ENCODE measurements around the gene LSM10.

LSM10 gene

DNA sequence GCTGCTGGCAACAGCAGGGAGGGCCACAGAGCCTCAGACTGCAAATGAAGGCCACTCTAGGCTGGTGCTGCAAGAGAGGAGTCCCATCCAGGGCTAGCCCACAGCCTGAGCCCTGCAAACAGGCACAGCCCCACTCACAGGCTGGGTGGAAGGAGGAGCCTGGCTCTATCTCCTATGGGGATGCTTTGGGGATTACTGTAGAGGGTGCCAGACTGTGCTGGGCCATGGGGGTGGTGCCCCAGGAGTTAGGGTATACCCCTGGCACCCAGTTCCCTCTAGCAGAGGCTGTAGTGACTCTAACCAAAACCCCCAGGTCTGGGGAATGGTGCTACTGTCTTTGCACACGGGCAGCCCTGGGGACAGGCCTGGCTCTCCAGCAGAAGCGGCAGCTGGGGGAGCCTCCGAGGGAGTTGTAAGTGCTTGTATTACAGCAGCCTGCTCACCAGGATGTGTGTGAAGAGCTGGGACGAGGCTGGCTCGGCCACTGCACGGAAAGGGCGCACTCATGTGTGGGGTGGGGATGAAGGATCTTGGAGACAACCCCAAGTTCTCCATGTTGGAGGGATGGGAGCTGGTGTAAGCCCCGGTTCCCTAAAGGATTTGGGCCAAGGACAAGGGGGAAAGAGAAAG, 50.9 kb downstream of the LSM10 start:
- TF ChIP-seq, protein P1, sequence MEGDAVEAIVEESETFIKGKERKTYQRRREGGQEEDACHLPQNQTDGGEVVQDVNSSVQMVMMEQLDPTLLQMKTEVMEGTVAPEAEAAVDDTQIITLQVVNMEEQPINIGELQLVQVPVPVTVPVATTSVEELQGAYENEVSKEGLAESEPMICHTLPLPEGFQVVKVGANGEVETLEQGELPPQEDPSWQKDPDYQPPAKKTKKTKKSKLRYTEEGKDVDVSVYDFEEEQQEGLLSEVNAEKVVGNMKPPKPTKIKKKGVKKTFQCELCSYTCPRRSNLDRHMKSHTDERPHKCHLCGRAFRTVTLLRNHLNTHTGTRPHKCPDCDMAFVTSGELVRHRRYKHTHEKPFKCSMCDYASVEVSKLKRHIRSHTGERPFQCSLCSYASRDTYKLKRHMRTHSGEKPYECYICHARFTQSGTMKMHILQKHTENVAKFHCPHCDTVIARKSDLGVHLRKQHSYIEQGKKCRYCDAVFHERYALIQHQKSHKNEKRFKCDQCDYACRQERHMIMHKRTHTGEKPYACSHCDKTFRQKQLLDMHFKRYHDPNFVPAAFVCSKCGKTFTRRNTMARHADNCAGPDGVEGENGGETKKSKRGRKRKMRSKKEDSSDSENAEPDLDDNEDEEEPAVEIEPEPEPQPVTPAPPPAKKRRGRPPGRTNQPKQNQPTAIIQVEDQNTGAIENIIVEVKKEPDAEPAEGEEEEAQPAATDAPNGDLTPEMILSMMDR (IDR thresholded peaks at IDR 0.05; ENCODE audit: insufficient read depth, low read depth, low read length, missing control alignments), result no peak
- no peak overlapping the region for H3K4me3 ChIP-seq (ENCODE audit: low read depth, low read length)
- no peak for DNase-seq (ENCODE audit: low read depth)

DNA sequence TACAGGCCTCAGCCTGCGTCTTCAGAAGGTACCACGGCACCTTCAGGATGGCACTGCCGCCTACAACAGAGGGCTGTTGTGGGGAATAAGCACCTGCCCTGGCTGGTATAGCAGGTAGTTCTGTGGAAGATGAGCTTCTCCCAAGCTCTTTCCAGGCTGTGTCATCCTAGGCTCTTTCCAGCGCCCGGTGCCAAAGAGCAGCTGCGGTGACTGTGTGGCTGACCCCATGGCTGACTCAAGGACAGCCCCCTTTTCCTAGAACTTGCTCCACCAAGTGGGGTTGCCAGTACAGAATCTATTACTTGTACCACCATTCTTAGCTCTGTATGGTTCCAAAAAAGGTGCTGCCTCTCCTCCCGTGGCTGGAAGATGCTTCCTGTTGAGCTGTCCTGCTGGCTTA, 52.4 kb downstream of the LSM10 start:
- TF ChIP-seq, protein P1 (IDR thresholded peaks at IDR 0.05; ENCODE audit: insufficient read depth, low read depth, low read length, missing control alignments), result no peak
- no peak for DNase-seq (ENCODE audit: low read depth)
- no peak overlapping the region for H3K4me3 ChIP-seq (ENCODE audit: low read depth, low read length)

DNA sequence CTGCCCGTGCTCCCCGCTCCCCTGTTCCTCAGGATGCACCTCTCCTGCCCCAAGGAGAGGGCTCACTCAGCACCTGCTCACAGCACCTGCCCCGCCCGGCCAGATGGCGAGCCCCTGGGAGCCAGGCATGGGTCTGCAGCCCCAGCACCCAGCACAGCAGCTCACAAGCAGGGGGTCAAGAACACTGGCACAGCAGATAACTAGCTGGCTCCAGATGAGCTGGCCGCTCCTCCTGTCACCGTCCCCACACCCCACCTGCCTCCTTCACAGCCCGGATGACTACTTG, 53.4 kb downstream of the LSM10 start:
- no peak overlapping the region for H3K4me3 ChIP-seq (ENCODE audit: low read depth, low read length)
- DNase-seq (ENCODE audit: low read depth), result no peak
- TF ChIP-seq, protein P1 (IDR thresholded peaks at IDR 0.05; ENCODE audit: insufficient read depth, low read depth, low read length, missing control alignments), result no peak

DNA sequence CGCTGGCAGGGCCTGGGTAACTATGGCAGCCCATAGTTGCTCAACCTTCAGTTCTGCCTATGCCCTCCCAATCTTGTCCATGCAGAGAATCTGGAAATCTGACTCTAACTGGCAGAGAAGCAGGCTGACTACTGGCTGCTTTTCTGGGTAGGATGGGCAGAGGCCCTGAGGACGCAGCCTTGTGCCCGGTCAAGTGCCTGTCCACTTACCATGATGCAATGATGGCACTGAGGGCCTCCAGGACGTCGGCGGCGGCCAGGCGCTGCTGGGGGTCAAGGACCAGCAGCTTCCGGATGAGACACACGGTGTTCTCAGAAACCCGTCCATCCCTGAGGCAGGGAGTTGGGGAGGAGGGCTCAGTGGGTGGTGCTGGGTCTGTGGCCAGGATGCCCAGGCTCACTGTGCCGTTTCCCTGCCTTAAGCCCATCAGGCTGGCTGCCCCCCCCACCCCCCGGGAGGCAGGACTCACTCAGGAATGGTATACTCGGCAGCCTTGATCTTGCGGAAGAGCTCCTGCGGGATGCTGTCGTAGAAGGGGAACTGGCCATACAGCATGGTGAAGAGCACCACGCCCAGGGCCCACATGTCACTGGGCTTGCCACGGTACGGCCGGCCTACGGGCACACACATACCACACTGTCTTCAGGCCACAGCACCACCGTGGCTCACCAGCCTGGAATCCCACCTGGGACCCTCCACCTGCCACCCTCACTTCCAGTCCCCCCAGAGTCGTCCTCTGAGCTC, 53.9 kb downstream of the LSM10 start:
- DNase-seq (ENCODE audit: low read depth), result no peak
- TF ChIP-seq, protein P1 (IDR thresholded peaks at IDR 0.05; ENCODE audit: insufficient read depth, low read depth, low read length, missing control alignments), result no peak
- no peak overlapping the region for H3K4me3 ChIP-seq (ENCODE audit: low read depth, low read length)
